Activated CD4-positive, alpha-beta T cell treated with anti-CD3 and anti-CD28 coated beads for 36 hours (primary cell): ENCODE measurements around the gene SLC24A4. TPM values are rescaled to one million over a fixed set of nuclear protein-coding genes. Genes with fewer than 3 reads are reported as not detected.

ENCODE experiments used
- ATAC-seq: fragments of 200-7000 bp; cut with Tn5 transposase; one replicate; pipeline ENCODE4 v1.10.0; 2021; ENCODE audit warnings: mild to moderate bottlenecking, moderate library complexity
- CTCF ChIA-PET: fragments of 350-600 bp; sonication (Branson Sonifier 250); formaldehyde crosslinking; loops from one replicate; lab custom pipeline; 2021; ENCODE audit warnings: antibody characterized with exemption; lab: Charles Lee
- POLR2A ChIA-PET: fragments of 350-600 bp; sonication (Branson Sonifier 250); formaldehyde crosslinking; loops from one replicate; lab custom pipeline; 2021; ENCODE audit warnings: antibody characterized with exemption, inconsistent platforms; lab: Charles Lee
- DNase-seq: peaks from one replicate; pipeline ENCODE4 v3.0.0-alpha.2; 2020
- H3K27ac Mint-ChIP-seq: one replicate; pipeline ENCODE4 v1.8.0; 2021; ENCODE audit warnings: mixed read lengths
- H3K27me3 Mint-ChIP-seq: one replicate; pipeline ENCODE4 v1.8.0; 2021; ENCODE audit warnings: mixed read lengths
- H3K36me3 Mint-ChIP-seq: one replicate; pipeline ENCODE4 v1.8.0; 2021; ENCODE audit warnings: low read depth, mixed read lengths
- H3K4me1 Mint-ChIP-seq: one replicate; pipeline ENCODE4 v1.8.0; 2021; ENCODE audit warnings: mixed read lengths
- H3K4me3 Mint-ChIP-seq: one replicate; pipeline ENCODE4 v1.8.0; 2021; ENCODE audit warnings: mild to moderate bottlenecking, moderate library complexity, mixed read lengths
- H3K9me3 Mint-ChIP-seq: one replicate; pipeline ENCODE4 v1.8.0; 2021; ENCODE audit warnings: low read depth, mixed read lengths
- intact Hi-C, 2 experiments: fragments of 100-400 bp; cut with DNase I in 1 of 2; cut with micrococcal nuclease in 1 of 2; formaldehyde crosslinking; loops; one replicate each; pipeline versions ENCODE4 v1.14.2 to v1.15.1; 2022 to 2024; cut with DNase I, micrococcal nuclease
- total RNA-seq, 2 experiments: library from RNA; stranded (reverse); gene quantifications; one replicate each; pipeline ENCODE4 v1.2.3, GENCODE V29; 2021

SLC24A4 gene
- total RNA-seq, 2 experiments from 2014 or later = not detected

- Mint-ChIP-seq H3K4me3 (no peak overlapping the region), H3K27ac (no peak overlapping the region), H3K27me3 (no peaks in the 10 kb centered on the region), H3K9me3 (no peaks in the 10 kb centered on the region), H3K36me3 (no peaks in the 10 kb centered on the region), H3K4me1 (peaks cover 4% of the 10 kb centered on the region)
- DNase-seq (no peak), ATAC-seq (no peak)
- ChIA-PET CTCF (interaction anchor here (0.6 to 0.9 kb wide), 2 partner anchors 119 to 244 kb away, joined by 4 read pairs; no protein-coding TSS in a partner anchor), POLR2A (no interaction called here)
- intact Hi-C loops = no loop called here
Observed at GRCh38 chr14:92441751-92442504, 119.0 kb downstream of the SLC24A4 start.

- ATAC-seq (no peak), DNase-seq (no peak)
- Mint-ChIP-seq H3K27me3 (no peaks in the 10 kb centered on the region), H3K4me3 (no peak overlapping the region), H3K27ac (no peak overlapping the region), H3K4me1 (peaks cover 4% of the 10 kb centered on the region), H3K9me3 (no peaks in the 10 kb centered on the region), H3K36me3 (no peaks in the 10 kb centered on the region)
- intact Hi-C loops = no loop called here
- ChIA-PET CTCF (interaction anchor here (0.7 kb wide), 1 partner anchor 125 kb away, joined by 3 read pairs; no protein-coding TSS in a partner anchor), POLR2A (no interaction called here)
Observed at GRCh38 chr14:92443167-92443566, 120.2 kb downstream of the SLC24A4 start.

GRCh38 chr14:92443741-92444140 lies 120.8 kb downstream of the SLC24A4 start:
- CTCF ChIA-PET = no interaction called here
- H3K4me3 Mint-ChIP-seq = no peak overlapping the region
- no peaks in the 10 kb centered on the region for H3K9me3 Mint-ChIP-seq
- POLR2A ChIA-PET = no interaction called here
- H3K27me3 Mint-ChIP-seq = no peaks in the 10 kb centered on the region
- H3K36me3 Mint-ChIP-seq = no peaks in the 10 kb centered on the region
- intact Hi-C loops = no loop called here
- H3K27ac Mint-ChIP-seq = no peak overlapping the region
- ATAC-seq (no peak), DNase-seq (no peak)
- H3K4me1 Mint-ChIP-seq = peaks cover 4% of the 10 kb centered on the region

GRCh38 chr14:92446771-92447170 lies 123.8 kb downstream of the SLC24A4 start:
- intact Hi-C loops = no loop called here
- Mint-ChIP-seq H3K27me3 (no peaks in the 10 kb centered on the region), H3K36me3 (no peaks in the 10 kb centered on the region), H3K4me1 (no peaks in the 10 kb centered on the region), H3K4me3 (no peak overlapping the region), H3K9me3 (no peaks in the 10 kb centered on the region), H3K27ac (no peak overlapping the region)
- ChIA-PET POLR2A (no interaction called here), CTCF (no interaction called here)
- no peak for ATAC-seq
- DNase-seq = no peak

- Mint-ChIP-seq H3K27ac (no peak overlapping the region), H3K4me1 (no peaks in the 10 kb centered on the region), H3K36me3 (no peaks in the 10 kb centered on the region), H3K27me3 (no peaks in the 10 kb centered on the region), H3K9me3 (no peaks in the 10 kb centered on the region), H3K4me3 (no peak overlapping the region)
- ChIA-PET POLR2A (no interaction called here), CTCF (no interaction called here)
- ATAC-seq (no peak), DNase-seq (no peak)
- intact Hi-C loops = no loop called here
Observed at GRCh38 chr14:92447416-92448197, 124.6 kb downstream of the SLC24A4 start.

- Mint-ChIP-seq H3K27ac (no peak overlapping the region), H3K4me3 (no peak overlapping the region), H3K4me1 (no peaks in the 10 kb centered on the region), H3K27me3 (no peaks in the 10 kb centered on the region), H3K36me3 (no peaks in the 10 kb centered on the region), H3K9me3 (no peaks in the 10 kb centered on the region)
- no peak for DNase-seq
- POLR2A ChIA-PET = no interaction called here
- ATAC-seq = no peak
- intact Hi-C loops = no loop called here
- CTCF ChIA-PET = interaction anchor here (0.6 kb wide), 1 partner anchor 29 kb away, joined by 3 read pairs; no protein-coding TSS in a partner anchor
Observed at GRCh38 chr14:92448786-92449185, 125.8 kb downstream of the SLC24A4 start.

- CTCF ChIA-PET = no interaction called here
- H3K36me3 Mint-ChIP-seq = no peaks in the 10 kb centered on the region
- no peaks in the 10 kb centered on the region for H3K9me3 Mint-ChIP-seq
- no peaks in the 10 kb centered on the region for H3K27me3 Mint-ChIP-seq
- no peak for DNase-seq
- POLR2A ChIA-PET = no interaction called here
- H3K27ac Mint-ChIP-seq = no peak overlapping the region
- ATAC-seq = no peak
- intact Hi-C loops = no loop called here
- no peak overlapping the region for H3K4me3 Mint-ChIP-seq
- H3K4me1 Mint-ChIP-seq = no peaks in the 10 kb centered on the region
Observed at GRCh38 chr14:92449404-92450181, 126.6 kb downstream of the SLC24A4 start.

GRCh38 chr14:92450351-92451070 lies 127.5 kb downstream of the SLC24A4 start:
- ChIA-PET CTCF (interaction anchor here (0.6 kb wide), 1 partner anchor 15 kb away, joined by 3 read pairs; no protein-coding TSS in a partner anchor), POLR2A (no interaction called here)
- no peak overlapping the region for H3K27ac Mint-ChIP-seq
- no peak overlapping the region for H3K4me3 Mint-ChIP-seq
- no peaks in the 10 kb centered on the region for H3K27me3 Mint-ChIP-seq
- DNase-seq (no peak), ATAC-seq (no peak)
- no peaks in the 10 kb centered on the region for H3K4me1 Mint-ChIP-seq
- intact Hi-C loops = no loop called here
- H3K36me3 Mint-ChIP-seq = no peaks in the 10 kb centered on the region
- no peaks in the 10 kb centered on the region for H3K9me3 Mint-ChIP-seq

- intact Hi-C loops = no loop called here
- POLR2A ChIA-PET = no interaction called here
Observed at GRCh38 chr14:92451245-92451644, 128.3 kb downstream of the SLC24A4 start.

GRCh38 chr14:92451755-92452154 lies 128.8 kb downstream of the SLC24A4 start:
- no peaks in the 10 kb centered on the region for H3K27me3 Mint-ChIP-seq
- H3K36me3 Mint-ChIP-seq = no peaks in the 10 kb centered on the region
- ATAC-seq (no peak), DNase-seq (no peak)
- no peak overlapping the region for H3K4me3 Mint-ChIP-seq
- H3K27ac Mint-ChIP-seq = no peak overlapping the region
- H3K9me3 Mint-ChIP-seq = no peaks in the 10 kb centered on the region
- ChIA-PET CTCF (interaction anchor here (0.5 to 0.6 kb wide), 2 partner anchors 31 to 38 kb away, joined by 3 to 4 read pairs; no protein-coding TSS in a partner anchor), POLR2A (no interaction called here)
- no peaks in the 10 kb centered on the region for H3K4me1 Mint-ChIP-seq
- intact Hi-C loops = no loop called here

More at GRCh38 chr14:92451245-92451644, 128.3 kb downstream of the SLC24A4 start:
- ATAC-seq (no peak), DNase-seq (no peak)
- Mint-ChIP-seq H3K4me1 (no peaks in the 10 kb centered on the region), H3K36me3 (no peaks in the 10 kb centered on the region), H3K27ac (no peak overlapping the region), H3K4me3 (no peak overlapping the region), H3K9me3 (no peaks in the 10 kb centered on the region), H3K27me3 (no peaks in the 10 kb centered on the region)
- CTCF ChIA-PET = interaction anchor here (0.5 to 0.6 kb wide), 2 partner anchors 31 to 38 kb away, joined by 3 to 4 read pairs; no protein-coding TSS in a partner anchor

GRCh38 chr14:92452471-92452870 lies 129.5 kb downstream of the SLC24A4 start:
- Mint-ChIP-seq H3K9me3 (no peaks in the 10 kb centered on the region), H3K36me3 (no peaks in the 10 kb centered on the region), H3K27me3 (no peaks in the 10 kb centered on the region), H3K4me3 (no peak overlapping the region), H3K27ac (no peak overlapping the region), H3K4me1 (no peaks in the 10 kb centered on the region)
- intact Hi-C loops = no loop called here
- ChIA-PET POLR2A (no interaction called here), CTCF (interaction anchor here (0.6 kb wide), 1 partner anchor 687 kb away, joined by 4 read pairs; no protein-coding TSS in a partner anchor)
- no peak for ATAC-seq
- no peak for DNase-seq
